Neuronal stem cell (in vitro differentiated cells): ENCODE measurements around the gene LAIR1.

Experiments used
- DNase-seq: peaks from one replicate; pipeline ENCODE4 v3.0.0-alpha.2; 2013; ENCODE audit warnings: low spot score
- H2AFZ ChIP-seq: one replicate; pipeline ENCODE4 v1.6.1; 2013; ENCODE audit warnings: mild to moderate bottlenecking, low read length, inconsistent platforms
- H2AK5ac ChIP-seq: 2 replicates; pipeline ENCODE4 v1.6.1; 2013; ENCODE audit warnings: low read depth, mild to moderate bottlenecking, inconsistent platforms, low read length, moderate library complexity, mixed read lengths
- H2BK120ac ChIP-seq: 2 replicates; pipeline ENCODE4 v1.6.1; 2013; ENCODE audit warnings: low read depth, mild to moderate bottlenecking, inconsistent platforms, low read length, moderate library complexity, mixed read lengths
- H2BK12ac ChIP-seq: one replicate; pipeline ENCODE4 v1.6.1; 2013; ENCODE audit warnings: low read length, inconsistent platforms
- H2BK15ac ChIP-seq: 2 replicates; pipeline ENCODE4 v1.6.1; 2013; ENCODE audit warnings: mild to moderate bottlenecking, low read length, inconsistent platforms, mixed read lengths
- H2BK5ac ChIP-seq: one replicate; pipeline ENCODE4 v1.6.1; 2013; ENCODE audit warnings: inconsistent platforms, mild to moderate bottlenecking, low read length, moderate library complexity
- H3K14ac ChIP-seq: one replicate; pipeline ENCODE4 v1.6.1; 2013; ENCODE audit warnings: low read length, inconsistent platforms
- H3K18ac ChIP-seq: 2 replicates; pipeline ENCODE4 v1.6.1; 2013; ENCODE audit warnings: low read length, inconsistent platforms
- H3K23ac ChIP-seq: 2 replicates; pipeline ENCODE4 v1.6.1; 2013; ENCODE audit warnings: low read depth, mild to moderate bottlenecking, mixed read lengths, low read length, inconsistent platforms; ENCODE audit not compliant: poor library complexity
- H3K27ac ChIP-seq: replicated peaks from 3 replicates; pipeline ENCODE4 v1.5.1; 2013; ENCODE audit warnings: low read length, inconsistent platforms
- H3K27me3 ChIP-seq, 3 experiments: 2 replicates each; pipeline ENCODE4 v1.6.1; 2013; ENCODE audit warnings: low read length in 3 of 3, mild to moderate bottlenecking in 2 of 3, inconsistent platforms in 1 of 3, low read depth in 1 of 3, mixed read lengths in 1 of 3, moderate library complexity in 1 of 3; ENCODE audit not compliant: control insufficient read depth in 3 of 3, insufficient read depth in 3 of 3
- H3K36me3 ChIP-seq, 2 donors: replicated peaks in 1 of 2; 2 replicates each; pipeline ENCODE4 v1.6.1; 2013; ENCODE audit warnings: low read length in 2 of 2; ENCODE audit not compliant: control insufficient read depth in 2 of 2, insufficient read depth in 2 of 2
- H3K4ac ChIP-seq: 2 replicates; pipeline ENCODE4 v1.6.1; 2013; ENCODE audit warnings: inconsistent platforms, mild to moderate bottlenecking, low read length, moderate library complexity
- H3K4me1 ChIP-seq, 2 donors: 1 replicate in 1 of 2; 2 replicates in 1 of 2; pipeline ENCODE4 v1.6.1; 2013; ENCODE audit warnings: low read length in 2 of 2, low read depth in 1 of 2; ENCODE audit not compliant: control insufficient read depth in 2 of 2, insufficient read depth in 1 of 2
- H3K4me2 ChIP-seq: one replicate; pipeline ENCODE4 v1.6.1; 2013; ENCODE audit warnings: mild to moderate bottlenecking, low read length, inconsistent platforms; ENCODE audit not compliant: insufficient read depth, poor library complexity, severe bottlenecking
- H3K4me3 ChIP-seq, 2 donors: 2 replicates each; pipeline ENCODE4 v1.5.1; 2013; ENCODE audit warnings: low read length in 2 of 2, mild to moderate bottlenecking in 2 of 2, inconsistent platforms in 1 of 2, moderate library complexity in 1 of 2
- H3K79me1 ChIP-seq: one replicate; pipeline ENCODE4 v1.6.1; 2013; ENCODE audit warnings: low read depth, mild to moderate bottlenecking, inconsistent platforms, low read length, moderate library complexity
- H3K9ac ChIP-seq: one replicate; pipeline ENCODE4 v1.6.1; 2013; ENCODE audit warnings: mild to moderate bottlenecking, low read depth, low read length, inconsistent platforms; ENCODE audit not compliant: poor library complexity
- H3K9me3 ChIP-seq, 2 donors: replicated peaks in 1 of 2; 2 replicates each; pipeline versions ENCODE3 to v1.6.1; 2013; ENCODE audit warnings: low read length in 2 of 2, mild to moderate bottlenecking in 2 of 2, inconsistent platforms in 1 of 2, low read depth in 1 of 2, mixed read lengths in 1 of 2, moderate library complexity in 1 of 2; ENCODE audit not compliant: control insufficient read depth in 2 of 2, insufficient read depth in 1 of 2
- H4K8ac ChIP-seq: one replicate; pipeline ENCODE4 v1.6.1; 2013; ENCODE audit warnings: low read depth, mild to moderate bottlenecking, inconsistent platforms, low read length, moderate library complexity
- H4K91ac ChIP-seq: one replicate; pipeline ENCODE4 v1.6.1; 2013; ENCODE audit warnings: low read length, low read depth, mild to moderate bottlenecking, inconsistent platforms; ENCODE audit not compliant: poor library complexity
- WGBS, 2 donors: extraction: QIAGEN DNeasy Blood & Tissue Kit; methylation state at CpG; one replicate each; pipeline ENCODE4 v1.1.7; 2013; ENCODE audit warnings: missing lambda C conversion rate in 2 of 2, mixed read lengths in 1 of 2; ENCODE audit not compliant: insufficient read length in 2 of 2, insufficient replicate concordance in 1 of 2; ENCODE audit errors: extremely low coverage in 2 of 2; 5-methylcytosine and 5-hydroxymethylcytosine counted together

Gene LAIR1

GRCh38 chr19:54319892-54320670 is 44.6 kb downstream of the LAIR1 start:
- no peak overlapping the region for H2BK15ac ChIP-seq
- no peak overlapping the region for H3K4ac ChIP-seq
- no peak overlapping the region for H3K4me3 ChIP-seq
- H3K4me2 ChIP-seq: no peak overlapping the region
- no peaks in the 10 kb centered on the region for H3K79me1 ChIP-seq
- no peak for DNase-seq
- no peak overlapping the region for H2AK5ac ChIP-seq
- no peaks in the 10 kb centered on the region for H3K27me3 ChIP-seq
- H3K14ac ChIP-seq: no peak overlapping the region
- peaks cover 0 to 5% of the 10 kb centered on the region in 2 donors for H3K9me3 ChIP-seq
- no peak overlapping the region for H4K8ac ChIP-seq
- H2BK12ac ChIP-seq: no peak overlapping the region
- no peaks in the 10 kb centered on the region for H3K4me1 ChIP-seq
- no peak overlapping the region for H2BK5ac ChIP-seq
- no peak overlapping the region for H4K91ac ChIP-seq
- H3K9ac ChIP-seq: no peak overlapping the region
- WGBS, 2 donors: no CpG with 5 or more reads among the region's 14 CpGs
- no peak overlapping the region for H2BK120ac ChIP-seq
- no peak overlapping the region for H3K27ac ChIP-seq
- H3K18ac ChIP-seq: no peak overlapping the region
- no peak overlapping the region for H2AFZ ChIP-seq
- H3K23ac ChIP-seq: no peak overlapping the region
- H3K36me3 ChIP-seq: no peaks in the 10 kb centered on the region

GRCh38 chr19:54319049-54319448 is 45.7 kb downstream of the LAIR1 start:
- WGBS, 2 donors: no CpG with 5 or more reads among the region's 7 CpGs
- Histone ChIP-seq H3K27ac (no peak overlapping the region), H2AK5ac (no peak overlapping the region), H4K91ac (no peak overlapping the region), H3K27me3 (no peaks in the 10 kb centered on the region), H3K18ac (no peak overlapping the region), H3K36me3 (no peaks in the 10 kb centered on the region), H3K79me1 (no peaks in the 10 kb centered on the region), H4K8ac (no peak overlapping the region), H3K4me1 (no peaks in the 10 kb centered on the region), H3K23ac (no peak overlapping the region), H3K4me2 (no peak overlapping the region), H2BK15ac (no peak overlapping the region), H3K14ac (no peak overlapping the region), H2BK5ac (no peak overlapping the region), H3K4me3 (no peak overlapping the region), H2AFZ (no peak overlapping the region), H2BK12ac (no peak overlapping the region), H3K9me3 (peaks cover 0 to 5% of the 10 kb centered on the region in 2 donors), H2BK120ac (no peak overlapping the region), H3K4ac (no peak overlapping the region), H3K9ac (no peak overlapping the region)
- no peak for DNase-seq

- H3K4me3 ChIP-seq: peak overlapping the region in 1 of 2 donors; percentile 46
- no peaks in the 10 kb centered on the region for H3K36me3 ChIP-seq
- H3K18ac ChIP-seq: no peak overlapping the region
- no peak overlapping the region for H3K4me2 ChIP-seq
- H3K9me3 ChIP-seq: peaks cover 0 to 5% of the 10 kb centered on the region in 2 donors
- H4K91ac ChIP-seq: no peak overlapping the region
- H3K14ac ChIP-seq: peak overlapping the region; percentile 21
- H4K8ac ChIP-seq: no peak overlapping the region
- H3K4ac ChIP-seq: no peak overlapping the region
- H2AK5ac ChIP-seq: no peak overlapping the region
- no peak overlapping the region for H3K27ac ChIP-seq
- no peaks in the 10 kb centered on the region for H3K4me1 ChIP-seq
- H2BK120ac ChIP-seq: no peak overlapping the region
- no peak overlapping the region for H2BK15ac ChIP-seq
- no peak overlapping the region for H2BK12ac ChIP-seq
- no peaks in the 10 kb centered on the region for H3K27me3 ChIP-seq
- H3K9ac ChIP-seq: no peak overlapping the region
- no peak overlapping the region for H2AFZ ChIP-seq
- H2BK5ac ChIP-seq: no peak overlapping the region
- no peaks in the 10 kb centered on the region for H3K79me1 ChIP-seq
- H3K23ac ChIP-seq: peak overlapping the region; percentile 20
- DNase-seq: no peak
- no CpG with 5 or more reads among the region's 9 CpGs for WGBS, 2 donors
Observed at GRCh38 chr19:54317965-54318240, 46.8 kb downstream of the LAIR1 start.

GRCh38 chr19:54317108-54317964 is 47.4 kb downstream of the LAIR1 start:
- no peaks in the 10 kb centered on the region for H3K79me1 ChIP-seq
- no peak overlapping the region for H3K27ac ChIP-seq
- DNase-seq: no peak
- no peaks in the 10 kb centered on the region for H3K27me3 ChIP-seq
- peak overlapping the region; percentile 21 for H3K14ac ChIP-seq
- no peak overlapping the region for H2BK120ac ChIP-seq
- WGBS, 2 donors: no CpG with 5 or more reads among the region's 29 CpGs
- no peak overlapping the region for H4K91ac ChIP-seq
- H3K23ac ChIP-seq: peak overlapping the region; percentile 44
- no peaks in the 10 kb centered on the region for H3K4me1 ChIP-seq
- H3K4ac ChIP-seq: no peak overlapping the region
- H3K18ac ChIP-seq: no peak overlapping the region
- no peak overlapping the region for H2AFZ ChIP-seq
- peak overlapping the region in 1 of 2 donors; percentile 38 for H3K4me3 ChIP-seq
- no peak overlapping the region for H2BK12ac ChIP-seq
- no peak overlapping the region for H2BK5ac ChIP-seq
- H3K9ac ChIP-seq: no peak overlapping the region
- no peak overlapping the region for H4K8ac ChIP-seq
- no peaks in the 10 kb centered on the region for H3K36me3 ChIP-seq
- H2AK5ac ChIP-seq: no peak overlapping the region
- H2BK15ac ChIP-seq: no peak overlapping the region
- H3K4me2 ChIP-seq: no peak overlapping the region
- H3K9me3 ChIP-seq: peaks cover 0 to 5% of the 10 kb centered on the region in 2 donors
